Activated CD8-positive, alpha-beta memory T cell treated with anti-CD3 and anti-CD28 coated beads, Interleukin-2, amount 50 U/mL, for 4 hours (primary cell): ENCODE results near the gene COL12A1.

ENCODE experiments used
- DNase-seq: peaks from one replicate; pipeline ENCODE4 v3.0.0-alpha.2; 2020

The COL12A1 gene

DNA sequence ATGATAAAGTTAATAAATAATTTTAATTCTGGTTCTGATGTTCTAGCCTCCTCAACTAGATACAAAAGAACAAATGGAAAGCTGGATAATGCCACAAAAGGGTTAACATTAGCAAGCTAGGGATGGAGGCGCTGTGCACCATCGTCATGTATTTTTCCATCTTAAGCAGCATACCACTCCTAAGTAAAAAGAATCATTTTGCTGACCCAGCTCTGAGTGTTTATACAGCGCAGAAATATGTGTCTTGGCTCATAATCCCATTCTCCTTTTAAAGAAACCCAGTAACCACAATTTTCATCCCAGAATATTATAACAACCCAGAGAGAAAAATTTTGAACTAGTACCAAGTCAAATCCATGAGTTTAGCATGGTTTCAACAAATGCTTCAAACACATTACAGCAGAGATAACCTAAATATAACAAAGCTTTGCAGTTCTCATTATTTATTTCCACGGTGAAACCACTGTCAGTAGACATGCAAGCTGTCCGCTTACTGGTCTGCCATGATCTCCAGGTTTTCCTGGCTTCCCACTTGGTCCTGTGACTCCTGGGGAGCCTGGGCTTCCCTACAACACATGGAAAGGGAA is 111.1 kb downstream of the COL12A1 start:
- DNase-seq, result no peak

DNA sequence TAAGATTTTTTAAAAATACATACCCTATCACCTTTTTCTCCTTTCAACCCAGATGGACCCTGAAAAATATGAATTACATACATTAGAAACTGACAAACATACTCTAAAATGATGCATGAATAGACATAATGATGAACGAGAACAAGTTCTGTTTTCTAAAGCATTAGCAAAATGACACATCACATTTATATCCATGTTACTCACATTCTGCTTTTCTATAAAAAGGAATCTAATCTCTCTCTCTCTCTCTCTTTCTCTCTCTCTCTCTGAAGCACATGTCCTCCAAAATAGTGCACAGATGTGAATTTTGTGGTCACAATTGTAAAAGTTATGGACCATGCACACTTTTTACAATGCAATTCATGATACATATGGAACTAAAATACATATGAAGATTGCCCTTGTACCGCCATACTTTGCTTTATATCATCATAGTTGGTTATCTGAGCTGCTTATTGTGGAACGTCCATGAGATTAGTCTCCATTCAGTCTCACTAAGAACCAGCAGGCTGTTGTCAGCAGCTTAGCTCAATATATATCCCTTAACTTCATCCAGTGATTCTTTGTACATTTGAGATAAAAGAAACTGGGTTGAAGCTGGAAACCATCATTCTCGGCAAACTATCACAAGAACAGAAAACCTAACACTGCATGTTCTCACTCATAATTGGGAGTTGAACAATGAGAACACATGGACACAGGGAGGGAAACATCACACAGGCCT is 114.2 kb downstream of the COL12A1 start:
- DNase-seq, result no peak

DNA sequence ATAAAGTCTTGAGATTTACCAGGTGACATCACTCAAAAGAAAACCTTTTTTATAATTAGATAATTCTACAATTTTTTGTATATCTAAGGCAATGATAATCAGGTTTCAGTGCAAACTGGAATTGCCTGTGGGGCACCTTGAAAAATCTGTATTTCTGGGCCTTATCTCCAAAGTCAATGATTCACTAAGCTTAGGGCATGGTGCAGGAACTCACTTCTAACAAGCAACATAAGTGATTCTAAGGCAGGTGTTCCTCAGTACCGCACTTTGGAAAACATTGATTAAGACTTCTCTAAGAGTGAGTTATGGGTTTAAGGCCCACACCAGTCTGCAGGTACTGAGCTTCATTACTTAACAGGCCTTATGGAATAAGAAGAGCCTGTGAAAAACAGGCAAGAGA is 115.3 kb downstream of the COL12A1 start:
- no peak for DNase-seq

DNA sequence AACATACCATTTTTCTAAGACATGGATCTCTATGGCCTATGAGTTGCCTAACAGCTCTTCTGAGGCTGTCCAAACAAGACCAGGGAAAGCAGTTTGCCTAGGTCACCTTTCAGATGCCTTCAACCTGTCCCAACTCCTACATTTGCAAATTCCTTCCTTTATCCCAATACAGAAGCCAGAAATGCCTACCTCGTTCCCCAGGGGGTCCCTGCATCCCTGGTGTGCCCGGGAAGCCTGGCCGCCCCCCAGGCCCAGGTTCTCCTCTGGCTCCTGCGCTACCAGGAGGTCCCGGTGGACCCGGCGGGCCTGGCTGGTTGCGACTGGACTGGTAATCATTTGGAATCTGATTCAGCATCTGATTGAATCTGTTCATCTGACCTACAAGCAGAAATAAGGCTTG is 115.9 kb downstream of the COL12A1 start:
- no peak for DNase-seq

DNA sequence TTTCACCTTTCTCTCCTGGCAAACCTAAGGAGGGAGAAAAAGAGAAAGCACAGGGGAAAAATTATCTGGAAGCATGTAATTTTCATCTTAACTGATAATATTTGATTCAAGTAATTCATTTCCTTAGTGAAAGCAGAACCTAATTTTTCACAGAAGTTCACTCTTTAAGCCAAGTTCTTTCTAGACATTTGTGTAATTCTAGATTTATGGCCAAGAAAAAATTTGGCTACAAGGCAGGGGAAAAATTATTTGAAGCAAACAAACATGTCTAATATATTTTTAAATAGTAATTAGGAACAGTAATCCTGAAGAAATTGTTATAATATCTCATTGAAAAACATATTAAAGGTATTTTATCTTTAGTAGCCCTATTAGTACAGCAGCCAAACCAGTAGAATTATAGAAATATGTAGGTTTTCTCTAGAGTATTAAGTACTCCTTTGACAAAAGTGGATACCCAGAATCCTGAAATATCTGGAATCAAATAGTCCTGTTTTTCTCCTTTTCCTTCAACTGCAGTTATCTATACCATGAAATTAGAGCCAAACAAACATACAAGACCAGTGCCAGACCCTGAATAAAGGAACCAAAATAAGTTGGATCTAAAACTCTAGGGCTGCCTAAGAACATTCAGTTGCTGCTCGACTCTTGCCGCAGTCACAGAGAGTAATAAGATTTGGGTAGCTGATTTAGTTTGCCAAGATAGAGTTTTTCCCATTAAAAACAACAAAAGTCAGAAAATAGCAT is 116.5 kb downstream of the COL12A1 start:
- DNase-seq, result no peak

DNA sequence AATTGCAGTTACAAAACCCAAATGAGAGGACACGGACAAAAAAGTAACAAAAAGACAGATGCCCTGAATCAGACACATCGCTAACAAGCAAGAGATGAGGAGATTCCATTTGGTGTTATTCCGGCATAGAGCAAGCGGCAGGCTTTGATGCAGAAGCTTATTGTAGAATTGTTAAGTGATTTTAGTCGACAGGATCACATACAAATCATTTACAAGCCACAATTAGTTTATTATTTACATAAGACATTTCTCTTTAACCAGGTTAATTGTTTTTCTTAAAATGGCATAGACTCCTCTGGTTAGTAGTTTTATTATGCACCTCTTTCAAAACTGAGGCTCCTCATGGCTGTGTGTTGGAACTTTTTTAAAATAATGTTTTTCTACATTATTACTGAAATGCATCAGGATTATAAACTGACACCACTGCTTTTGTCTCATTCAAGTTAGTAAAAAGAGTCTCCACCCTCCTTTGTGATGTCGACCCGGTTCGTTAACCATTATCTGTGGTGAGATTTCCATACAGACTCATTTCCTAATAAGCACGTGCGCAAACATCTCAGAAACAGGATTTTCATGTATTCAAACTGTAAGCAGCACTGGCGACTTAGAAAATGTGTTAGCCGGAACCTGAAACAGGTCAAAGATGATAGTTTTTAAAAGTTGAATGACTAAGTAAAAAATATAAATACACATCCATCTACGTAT is 119.8 kb downstream of the COL12A1 start:
- DNase-seq, result no peak

DNA sequence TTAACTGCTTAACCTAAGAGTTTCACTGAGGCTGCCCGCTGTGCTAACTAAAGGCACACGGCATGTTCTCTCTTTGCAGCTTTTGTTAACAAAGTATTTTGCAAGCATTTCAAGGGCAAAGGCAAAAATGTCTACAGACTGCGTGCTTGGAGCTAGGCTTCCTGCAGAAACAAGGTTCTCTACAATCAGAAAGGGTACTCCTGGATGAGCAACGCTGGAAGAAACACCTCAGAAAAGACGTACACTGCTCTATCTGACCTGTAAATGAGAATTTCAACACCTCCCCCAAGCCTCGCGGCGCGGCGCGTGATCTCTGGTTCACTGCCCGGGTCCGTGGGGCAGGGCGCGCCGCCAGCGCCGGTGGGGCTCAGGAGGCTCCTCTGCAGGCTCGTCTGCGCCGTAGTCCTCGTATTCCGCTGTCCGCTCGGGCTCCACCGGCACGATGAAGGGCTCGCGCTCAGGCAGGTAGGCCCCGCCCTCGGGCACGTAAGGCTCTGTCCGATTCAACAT is 120.9 kb downstream of the COL12A1 start:
- DNase-seq, result no peak

DNA sequence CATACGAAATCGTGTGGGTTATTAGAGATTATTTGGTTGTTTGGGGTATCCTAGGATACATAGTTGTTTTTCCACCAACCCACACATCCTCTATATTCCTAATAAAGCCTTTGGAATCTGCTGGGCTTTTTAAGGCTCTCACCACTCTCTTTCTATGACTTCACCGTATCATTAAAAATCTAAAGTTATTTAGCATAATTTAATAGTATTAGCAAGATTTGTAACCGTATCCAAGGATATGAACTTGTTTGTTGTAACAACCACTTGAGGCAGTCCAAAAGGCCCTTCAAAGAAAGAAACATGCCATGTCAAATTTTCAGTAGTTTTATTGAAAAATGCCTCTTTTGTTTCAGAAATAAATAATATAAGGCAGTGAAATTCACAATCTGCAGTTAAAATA is 121.8 kb downstream of the COL12A1 start:
- no peak for DNase-seq

DNA sequence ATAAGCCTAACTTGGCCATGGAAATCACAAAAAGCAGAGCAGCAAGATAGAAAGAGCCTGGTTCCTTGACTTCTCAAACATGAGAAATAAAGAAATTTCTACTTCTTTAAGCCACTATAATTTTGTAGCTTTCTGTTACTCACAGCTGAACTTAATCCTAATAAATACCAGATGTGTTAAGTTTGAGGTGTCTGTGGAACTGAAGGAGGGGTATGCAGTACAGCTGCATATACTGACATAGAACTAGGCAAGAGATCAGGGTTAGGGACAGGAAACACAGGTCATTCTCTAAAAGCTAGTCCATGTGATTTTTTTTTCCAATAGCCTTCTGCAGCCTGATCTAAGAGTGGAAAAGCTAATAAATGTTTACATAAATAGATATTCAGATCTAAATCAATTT is 123.9 kb downstream of the COL12A1 start:
- no peak for DNase-seq

DNA sequence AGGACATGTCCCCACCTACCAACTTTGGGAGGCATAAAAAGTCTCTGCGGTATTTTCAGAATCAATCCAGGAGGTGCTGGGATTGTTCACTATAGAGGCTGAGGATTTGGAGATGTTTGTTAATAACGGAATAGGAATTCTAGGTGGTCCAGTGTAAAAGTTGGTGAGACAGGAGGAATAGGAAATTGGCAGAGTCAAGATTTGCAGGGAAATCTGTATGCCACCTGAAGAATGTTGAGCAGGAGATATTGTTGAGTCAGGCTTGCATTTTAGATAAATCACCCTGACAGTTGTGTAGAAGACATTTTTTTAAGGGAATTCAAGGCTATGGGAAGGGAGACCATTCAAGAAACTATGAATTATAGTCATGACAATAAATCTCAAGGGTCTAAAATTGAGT is 124.8 kb downstream of the COL12A1 start:
- DNase-seq, result no peak

DNA sequence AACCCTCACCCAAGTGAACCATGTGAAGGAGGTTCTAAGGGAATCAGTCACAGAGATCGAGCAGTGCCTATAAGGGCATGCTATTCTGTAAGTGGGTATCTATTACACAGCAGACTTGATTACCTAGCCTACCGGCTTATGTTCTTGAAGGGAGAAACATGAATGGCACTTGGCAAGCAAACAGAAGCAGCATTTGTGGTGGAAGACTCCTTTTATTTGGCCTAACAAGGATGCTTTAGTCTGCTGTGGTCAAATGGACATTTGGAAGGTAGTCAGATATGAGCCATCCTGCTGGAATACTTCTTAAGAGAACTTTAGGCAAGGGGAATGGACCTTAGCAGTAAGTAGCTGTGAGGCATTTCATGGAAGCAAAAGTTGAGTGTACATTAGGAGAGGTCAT is 126.3 kb downstream of the COL12A1 start:
- DNase-seq, result no peak

DNA sequence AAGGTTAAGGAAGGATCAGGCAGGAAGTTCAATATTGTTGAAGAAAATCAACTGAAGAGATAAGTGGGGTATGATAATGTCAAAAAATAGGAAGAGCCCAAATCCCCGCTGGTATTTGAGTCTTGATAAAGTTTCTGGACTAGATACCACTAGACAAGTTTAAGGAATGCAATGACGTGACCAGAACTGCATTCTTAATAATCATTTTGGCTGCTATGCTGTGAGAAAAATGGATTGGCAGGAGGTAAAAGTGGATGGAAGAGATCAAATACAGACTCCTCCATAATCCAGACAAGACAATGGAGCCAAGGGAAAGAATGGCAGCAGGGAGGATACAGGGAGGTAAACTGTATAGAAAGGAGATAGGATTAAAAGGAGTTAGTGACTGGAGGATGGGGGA is 128.2 kb downstream of the COL12A1 start:
- no peak for DNase-seq

DNA sequence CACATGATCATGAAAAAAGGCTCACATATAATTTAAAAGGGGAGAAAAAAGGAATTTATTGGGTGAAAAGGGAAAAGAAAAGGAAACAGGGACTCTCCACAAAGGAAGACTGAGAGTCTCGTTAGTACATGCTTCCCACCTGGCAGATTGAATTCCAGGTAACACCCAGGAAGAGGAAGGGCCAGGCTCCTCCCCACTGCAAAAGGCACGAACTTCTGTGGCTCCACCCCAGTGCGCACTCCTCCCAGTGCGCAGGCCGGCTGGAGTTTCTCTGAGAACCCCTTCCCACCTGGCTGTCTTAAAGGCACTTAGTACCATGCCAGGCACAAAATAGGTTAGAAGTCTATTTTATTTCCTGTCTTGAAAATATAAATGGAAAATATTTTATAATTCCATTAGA is 129.8 kb downstream of the COL12A1 start:
- no peak for DNase-seq

DNA sequence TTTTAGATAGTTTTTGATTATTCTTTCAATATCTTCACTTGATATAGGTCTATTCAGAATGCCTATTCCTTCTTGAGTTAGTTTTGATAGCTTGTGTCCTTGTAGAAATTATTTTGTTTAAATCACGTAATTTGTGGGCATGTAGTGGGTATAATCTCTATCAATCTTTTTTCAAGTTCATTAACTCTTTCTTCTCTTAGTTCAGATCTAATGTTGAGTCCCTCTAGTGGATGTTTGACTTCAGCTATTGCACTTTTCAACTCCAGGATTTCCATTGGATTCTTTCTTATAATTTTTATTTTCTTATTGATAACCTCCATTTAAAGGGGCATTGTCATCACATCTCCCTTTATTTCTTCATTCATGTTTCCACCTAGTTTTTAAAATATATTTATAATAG is 135.6 kb downstream of the COL12A1 start:
- DNase-seq, result no peak

DNA sequence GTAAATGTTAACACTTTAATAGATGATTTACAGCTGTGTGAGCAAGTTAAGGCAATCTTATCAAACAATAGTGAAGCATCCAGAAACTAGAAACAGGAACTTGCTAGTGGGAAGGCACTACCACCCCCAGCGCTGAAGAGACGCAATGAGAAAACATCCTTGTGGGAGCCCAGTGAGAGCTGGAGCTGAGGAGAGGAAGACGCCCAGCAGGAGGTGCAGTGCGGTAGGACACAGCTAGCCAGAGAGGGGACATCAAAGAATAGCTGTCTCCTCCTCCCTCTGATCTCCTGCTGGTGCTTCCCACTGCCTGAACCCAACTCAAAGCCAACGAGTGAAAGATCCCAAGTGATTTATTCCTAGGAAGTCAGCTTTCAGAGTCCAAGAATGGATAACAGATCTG is 140.3 kb downstream of the COL12A1 start:
- DNase-seq, result no peak

DNA sequence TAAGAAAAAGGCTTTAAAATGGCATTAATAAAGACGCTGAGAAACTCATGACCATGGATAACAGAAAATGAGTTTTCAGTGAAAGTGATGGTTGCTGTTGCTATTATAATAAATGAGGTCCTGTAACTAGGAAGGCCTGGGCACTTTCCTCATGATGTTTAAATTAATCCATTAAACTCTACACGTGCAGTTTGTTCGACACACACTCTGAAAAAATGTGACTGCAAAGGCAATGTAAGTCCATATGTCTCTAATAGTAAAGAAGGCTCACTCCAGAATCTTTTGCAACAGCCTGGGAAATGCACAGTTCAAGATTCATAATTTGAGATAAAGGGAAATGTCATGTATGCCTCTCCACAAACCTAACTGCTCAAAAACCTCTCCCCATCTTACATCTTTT is 153.4 kb downstream of the COL12A1 start:
- DNase-seq, result no peak

DNA sequence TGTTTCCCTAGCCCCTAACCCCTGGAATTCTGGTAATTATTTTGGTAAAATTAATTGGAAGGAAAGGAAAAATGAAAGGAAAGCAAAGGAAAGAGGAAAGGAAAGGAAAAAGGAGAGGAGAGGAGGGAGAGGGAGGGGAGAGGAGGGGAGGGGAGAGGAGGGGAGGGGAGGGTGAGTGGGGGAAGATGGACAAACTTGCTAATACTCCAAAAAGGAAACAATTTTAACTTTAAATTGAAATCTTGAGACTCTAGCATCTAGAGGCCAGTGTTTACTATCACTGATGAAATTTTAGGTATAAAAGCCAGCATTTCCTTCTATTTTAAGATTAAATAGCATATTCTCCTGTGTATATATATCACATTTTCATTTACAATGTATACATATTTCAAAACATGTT is 156.5 kb downstream of the COL12A1 start:
- DNase-seq, result no peak

DNA sequence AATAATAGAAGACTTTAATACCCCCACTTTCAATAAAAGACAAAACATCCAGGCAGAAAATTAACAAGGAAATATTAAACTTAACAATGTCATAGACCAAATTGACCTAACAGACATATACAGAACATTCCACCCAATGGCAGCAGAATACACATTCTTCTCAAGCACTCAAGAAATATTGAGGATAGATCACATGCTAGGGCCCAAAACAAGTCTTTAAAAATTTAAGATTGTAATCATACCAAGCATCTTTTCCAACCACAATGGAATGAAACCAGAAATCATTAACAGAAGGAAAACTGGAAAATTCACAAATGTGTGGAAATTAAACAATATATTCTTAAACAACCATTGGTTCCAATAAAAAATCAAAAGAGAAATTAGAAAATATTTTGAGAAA is 161.0 kb downstream of the COL12A1 start:
- DNase-seq, result no peak

DNA sequence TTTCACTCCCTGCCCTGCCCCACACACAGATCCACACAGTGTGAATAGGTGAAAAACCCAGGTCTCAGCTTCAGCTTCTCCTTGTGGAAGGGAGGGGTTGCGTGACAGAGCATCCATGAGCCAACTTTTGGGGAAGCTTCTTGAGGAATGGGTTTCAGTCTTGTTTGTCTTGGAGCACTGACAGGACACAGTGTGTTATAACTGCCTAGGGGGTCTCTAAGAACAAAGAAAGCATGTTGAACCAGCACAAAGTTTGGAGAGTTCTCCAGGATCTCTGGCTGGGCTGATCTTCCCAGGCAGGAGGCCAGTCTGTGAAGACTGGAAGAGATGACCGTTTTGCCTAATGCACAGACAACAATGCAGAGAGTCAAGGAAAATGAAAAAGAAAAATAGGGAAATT is 164.5 kb downstream of the COL12A1 start:
- DNase-seq, result no peak
